K562 (cell line): Measurements from ENCODE around the gene NTSR1. TPM values are rescaled to one million over a fixed set of nuclear protein-coding genes. Genes with fewer than 3 reads are reported as not detected.

Experiments used
- DDX20 ChIP-seq: fragments of 450-650 bp; IDR thresholded peaks from 2 replicates; pipeline ENCODE4 v1.6.1; 2016; ENCODE audit warnings: missing genetic modification characterization, low read depth, mild to moderate bottlenecking, missing compliant biosample characterization, moderate library complexity
- KLF16 ChIP-seq: IDR thresholded peaks from 2 replicates; pipeline ENCODE4 v1.6.1; 2016; ENCODE audit warnings: antibody characterized with exemption
- L3MBTL2 ChIP-seq: fragments of 450-650 bp; IDR thresholded peaks from 2 replicates; pipeline ENCODE4 v1.6.1; 2016; ENCODE audit warnings: mild to moderate bottlenecking, moderate library complexity
- RAD51 ChIP-seq: fragments of 450-650 bp; IDR thresholded peaks from 2 replicates; pipeline ENCODE4 v1.7.1; 2016; ENCODE audit warnings: low read depth, mild to moderate bottlenecking, borderline replicate concordance
- RB1 ChIP-seq: fragments of 450-650 bp; IDR thresholded peaks from 2 replicates; pipeline ENCODE4 v1.6.1; 2017; ENCODE audit warnings: low read depth, mild to moderate bottlenecking
- SIN3A ChIP-seq, 2 experiments: fragments of 150-350 bp in 1 of 2; IDR thresholded peaks; 2 replicates each; pipeline ENCODE4 v1.6.1; 2011 to 2016; ENCODE audit warnings: borderline replicate concordance in 2 of 2, low read depth in 2 of 2, low read length in 2 of 2, mild to moderate bottlenecking in 2 of 2, moderate library complexity in 2 of 2; ENCODE audit not compliant: control insufficient read depth in 1 of 2
- polyA plus RNA-seq, 8 experiments: library from polyadenylated mRNA; depleted of rRNA in 4 of 8; stranded (reverse) in 5 of 8; unstranded in 3 of 8; fragments of >200 nt; fragmentation: Nextera tagmentation in 2 of 8; fragmentation: Illumina TruSeq in 1 of 8; extraction: Ambion mirVana in 2 of 8; extraction: Trizol in 1 of 8; gene quantifications; 2 replicates each; pipeline versions ENCODE4 v1.2.1 to v1.2.3, GENCODE V29; 2011 to 2014; ENCODE audit warnings: inconsistent platforms in 1 of 8, missing spikeins in 1 of 8
- total RNA-seq, 7 experiments: library from RNA; depleted of rRNA in 6 of 7; stranded (reverse); fragments of >200 nt in 6 of 7; fragmentation: Illumina TruSeq in 2 of 7; extraction: Trizol in 2 of 7; gene quantifications; 2 replicates each; pipeline versions ENCODE4 v1.2.1 to v1.2.3, GENCODE V29; 2011 to 2021; ENCODE audit warnings: low replicate concordance in 1 of 7
- TF ChIP-seq, protein P1 (sequence below): IDR thresholded peaks from 2 replicates; pipeline ENCODE4 v1.6.1; 2011; ENCODE audit warnings: borderline replicate concordance, low read depth, mild to moderate bottlenecking, moderate library complexity, low read length; ENCODE audit not compliant: insufficient read depth, poor library complexity, severe bottlenecking

Gene NTSR1
- total and polyA plus RNA-seq, 9 of the 15 experiments (the other 6 are each of a cell fraction or from before 2014, with no cell fraction given) = 0.04 to 0.40 (median 0.13) TPM; not detected in 3

GRCh38 chr20:62808211-62808865 is 99.7 kb downstream of the NTSR1 start (continued):
- TF ChIP-seq, protein P1, sequence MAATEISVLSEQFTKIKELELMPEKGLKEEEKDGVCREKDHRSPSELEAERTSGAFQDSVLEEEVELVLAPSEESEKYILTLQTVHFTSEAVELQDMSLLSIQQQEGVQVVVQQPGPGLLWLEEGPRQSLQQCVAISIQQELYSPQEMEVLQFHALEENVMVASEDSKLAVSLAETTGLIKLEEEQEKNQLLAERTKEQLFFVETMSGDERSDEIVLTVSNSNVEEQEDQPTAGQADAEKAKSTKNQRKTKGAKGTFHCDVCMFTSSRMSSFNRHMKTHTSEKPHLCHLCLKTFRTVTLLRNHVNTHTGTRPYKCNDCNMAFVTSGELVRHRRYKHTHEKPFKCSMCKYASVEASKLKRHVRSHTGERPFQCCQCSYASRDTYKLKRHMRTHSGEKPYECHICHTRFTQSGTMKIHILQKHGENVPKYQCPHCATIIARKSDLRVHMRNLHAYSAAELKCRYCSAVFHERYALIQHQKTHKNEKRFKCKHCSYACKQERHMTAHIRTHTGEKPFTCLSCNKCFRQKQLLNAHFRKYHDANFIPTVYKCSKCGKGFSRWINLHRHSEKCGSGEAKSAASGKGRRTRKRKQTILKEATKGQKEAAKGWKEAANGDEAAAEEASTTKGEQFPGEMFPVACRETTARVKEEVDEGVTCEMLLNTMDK = peak; percentile 73
- TF ChIP-seq KLF16 = 0 out of 2 replicates have a peak, but pooled peaks have one; percentile 13
- TF ChIP-seq DDX20 (tag) = no peak
- TF ChIP-seq L3MBTL2 = no peak
- no peak for TF ChIP-seq RAD51
- TF ChIP-seq RB1 = peak; percentile 38; the same call in 1 of the 2 replicates
- TF ChIP-seq SIN3A (IDR thresholded peaks at IDR 0.05; ENCODE audit: borderline replicate concordance in 2 of 2, control insufficient read depth in 1 of 2, low read depth in 2 of 2, low read length in 2 of 2) = no peak
